ENCODE measurements around the gene ITM2B. TPM values are rescaled to one million over a fixed set of nuclear protein-coding genes. Genes with fewer than 3 reads are reported as not detected.

The ITM2B gene
- total and polyA plus RNA-seq, 2 donors from 2014 or later: 1,431 to 2,443 TPM

GRCh38 chr13:48242677-48243076 is 9.7 kb downstream of the ITM2B start:
- H3K27ac ChIP-seq (ENCODE audit: low read depth in 2 of 2, low read length in 2 of 2): no peak overlapping the region
- DNase-seq: no peak
- intact Hi-C loops (cut with DNase I): no loop called here
- no peak overlapping the region for H3K4me3 ChIP-seq (ENCODE audit: low read length in 3 of 3)
- TF ChIP-seq, protein P1, sequence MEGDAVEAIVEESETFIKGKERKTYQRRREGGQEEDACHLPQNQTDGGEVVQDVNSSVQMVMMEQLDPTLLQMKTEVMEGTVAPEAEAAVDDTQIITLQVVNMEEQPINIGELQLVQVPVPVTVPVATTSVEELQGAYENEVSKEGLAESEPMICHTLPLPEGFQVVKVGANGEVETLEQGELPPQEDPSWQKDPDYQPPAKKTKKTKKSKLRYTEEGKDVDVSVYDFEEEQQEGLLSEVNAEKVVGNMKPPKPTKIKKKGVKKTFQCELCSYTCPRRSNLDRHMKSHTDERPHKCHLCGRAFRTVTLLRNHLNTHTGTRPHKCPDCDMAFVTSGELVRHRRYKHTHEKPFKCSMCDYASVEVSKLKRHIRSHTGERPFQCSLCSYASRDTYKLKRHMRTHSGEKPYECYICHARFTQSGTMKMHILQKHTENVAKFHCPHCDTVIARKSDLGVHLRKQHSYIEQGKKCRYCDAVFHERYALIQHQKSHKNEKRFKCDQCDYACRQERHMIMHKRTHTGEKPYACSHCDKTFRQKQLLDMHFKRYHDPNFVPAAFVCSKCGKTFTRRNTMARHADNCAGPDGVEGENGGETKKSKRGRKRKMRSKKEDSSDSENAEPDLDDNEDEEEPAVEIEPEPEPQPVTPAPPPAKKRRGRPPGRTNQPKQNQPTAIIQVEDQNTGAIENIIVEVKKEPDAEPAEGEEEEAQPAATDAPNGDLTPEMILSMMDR (IDR thresholded peaks at IDR 0.05; ENCODE audit: borderline replicate concordance, extremely low read depth, insufficient read depth): no peak
- H3K9ac ChIP-seq (ENCODE audit: low read length in 3 of 3): no peak overlapping the region
- no peaks in the 10 kb centered on the region for H3K9me3 ChIP-seq (ENCODE audit: control insufficient read depth in 2 of 3, insufficient read depth in 1 of 3, low read length in 3 of 3)
- H3K27me3 ChIP-seq (ENCODE audit: control insufficient read depth, insufficient read depth, low read length): no peaks in the 10 kb centered on the region
- H3K4me1 ChIP-seq (ENCODE audit: control insufficient read depth in 2 of 3, insufficient read depth in 2 of 3, low read depth in 1 of 3, low read length in 3 of 3): peaks cover 0 to 2% (median 0%) of the 10 kb centered on the region in 3 donors
- no peak for FAIRE-seq
- no peaks in the 10 kb centered on the region for H3K36me3 ChIP-seq (ENCODE audit: control insufficient read depth in 2 of 3, insufficient read depth in 3 of 3, low read length in 3 of 3)

DNA sequence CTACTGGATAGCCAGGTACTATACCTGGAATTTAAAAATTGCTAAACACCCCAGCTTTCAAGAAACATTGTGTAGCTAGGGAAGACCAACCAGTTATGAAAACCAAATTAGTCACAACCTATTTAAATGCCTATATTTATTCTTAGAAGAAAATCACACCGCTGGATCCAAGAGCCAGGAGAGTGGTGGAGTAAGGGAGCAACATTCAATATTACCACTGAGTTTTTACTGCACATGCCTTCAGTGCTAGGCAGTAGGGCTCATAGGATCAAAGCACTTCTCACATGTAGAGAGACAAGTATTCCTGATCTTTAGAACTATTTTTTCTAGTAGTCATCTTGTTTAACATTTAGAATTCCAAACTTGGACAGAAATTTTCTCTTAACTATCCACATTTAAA is 11.2 kb downstream of the ITM2B start:
- H3K9me3 ChIP-seq (ENCODE audit: control insufficient read depth in 2 of 3, insufficient read depth in 1 of 3, low read length in 3 of 3): no peaks in the 10 kb centered on the region
- no peaks in the 10 kb centered on the region for H3K27me3 ChIP-seq (ENCODE audit: control insufficient read depth, insufficient read depth, low read length)
- FAIRE-seq (no peak), DNase-seq (no peak)
- no peaks in the 10 kb centered on the region for H3K36me3 ChIP-seq (ENCODE audit: control insufficient read depth in 2 of 3, insufficient read depth in 3 of 3, low read length in 3 of 3)
- no peak overlapping the region for H3K4me3 ChIP-seq (ENCODE audit: low read length in 3 of 3)
- no peak overlapping the region for H3K9ac ChIP-seq (ENCODE audit: low read length in 3 of 3)
- TF ChIP-seq, protein P1 (IDR thresholded peaks at IDR 0.05; ENCODE audit: borderline replicate concordance, extremely low read depth, insufficient read depth): no peak
- intact Hi-C loops (cut with DNase I): no loop called here
- H3K4me1 ChIP-seq (ENCODE audit: control insufficient read depth in 2 of 3, insufficient read depth in 2 of 3, low read depth in 1 of 3, low read length in 3 of 3): peaks cover 0 to 6% (median under 1%) of the 10 kb centered on the region in 3 donors
- H3K27ac ChIP-seq (ENCODE audit: low read depth in 2 of 2, low read length in 2 of 2): no peak overlapping the region

- Histone ChIP-seq H3K4me1 (ENCODE audit: control insufficient read depth in 2 of 3, insufficient read depth in 2 of 3, low read depth in 1 of 3, low read length in 3 of 3) (peaks cover 0 to 12% (median 4%) of the 10 kb centered on the region in 3 donors), H3K27me3 (ENCODE audit: control insufficient read depth, insufficient read depth, low read length) (no peaks in the 10 kb centered on the region), H3K27ac (ENCODE audit: low read depth in 2 of 2, low read length in 2 of 2) (no peak overlapping the region), H3K9me3 (ENCODE audit: control insufficient read depth in 2 of 3, insufficient read depth in 1 of 3, low read length in 3 of 3) (no peaks in the 10 kb centered on the region), H3K36me3 (ENCODE audit: control insufficient read depth in 2 of 3, insufficient read depth in 3 of 3, low read length in 3 of 3) (no peaks in the 10 kb centered on the region), H3K4me3 (ENCODE audit: low read length in 3 of 3) (no peak overlapping the region), H3K9ac (ENCODE audit: low read length in 3 of 3) (no peak overlapping the region)
- TF ChIP-seq, protein P1 (IDR thresholded peaks at IDR 0.05; ENCODE audit: borderline replicate concordance, extremely low read depth, insufficient read depth): no peak
- intact Hi-C loops (cut with DNase I): no loop called here
- FAIRE-seq (no peak), DNase-seq (no peak)
Measured at GRCh38 chr13:48246102-48246501, 13.1 kb downstream of the ITM2B start.

- intact Hi-C loops (cut with DNase I): no loop called here
- H3K27ac ChIP-seq (ENCODE audit: low read depth in 2 of 2, low read length in 2 of 2): no peak overlapping the region
Measured at GRCh38 chr13:48249018-48249417, 16.0 kb downstream of the ITM2B start.

More at GRCh38 chr13:48249018-48249417, 16.0 kb downstream of the ITM2B start:
- FAIRE-seq (no peak), DNase-seq (no peak)
- no peaks in the 10 kb centered on the region for H3K27me3 ChIP-seq (ENCODE audit: control insufficient read depth, insufficient read depth, low read length)
- H3K9me3 ChIP-seq (ENCODE audit: control insufficient read depth in 2 of 3, insufficient read depth in 1 of 3, low read length in 3 of 3): no peaks in the 10 kb centered on the region
- no peak overlapping the region for H3K9ac ChIP-seq (ENCODE audit: low read length in 3 of 3)
- no peak overlapping the region for H3K4me3 ChIP-seq (ENCODE audit: low read length in 3 of 3)
- H3K4me1 ChIP-seq (ENCODE audit: control insufficient read depth in 2 of 3, insufficient read depth in 2 of 3, low read depth in 1 of 3, low read length in 3 of 3): peaks cover 0 to 18% (median 6%) of the 10 kb centered on the region in 3 donors
- TF ChIP-seq, protein P1 (IDR thresholded peaks at IDR 0.05; ENCODE audit: borderline replicate concordance, extremely low read depth, insufficient read depth): no peak
- H3K36me3 ChIP-seq (ENCODE audit: control insufficient read depth in 2 of 3, insufficient read depth in 3 of 3, low read length in 3 of 3): peaks cover 1 to 4% (median 3%) of the 10 kb centered on the region in 3 donors
